Right atrium auricular region (tissue), 2 donors: ENCODE measurements around the gene EVI5. TPM values are rescaled to one million over a fixed set of nuclear protein-coding genes. Genes with fewer than 3 reads are reported as not detected.

ENCODE experiments used
- DNase-seq: peaks from one replicate; pipeline ENCODE4 v3.0.0-alpha.2; 2019; ENCODE audit warnings: low spot score
- H3K27ac ChIP-seq, 2 donors: fragments of 200-600 bp; sonication (generic); 1 replicate in 1 of 2; 2 replicates in 1 of 2; pipeline ENCODE4 v1.5.1; 2016 to 2019
- H3K27me3 ChIP-seq, 2 donors: fragments of 200-600 bp; sonication (generic); one replicate each; pipeline versions ENCODE4 v1.5.1 to v1.6.0; 2017 to 2019
- H3K36me3 ChIP-seq: fragments of 200-600 bp; sonication (generic); one replicate; pipeline ENCODE4 v1.5.1; 2016
- H3K4me1 ChIP-seq, 2 donors: fragments of 200-600 bp; sonication (generic); one replicate each; pipeline versions ENCODE4 v1.5.1 to v1.6.0; 2017 to 2019
- H3K4me3 ChIP-seq, 2 donors: fragments of 200-600 bp; sonication (generic); 1 replicate in 1 of 2; 2 replicates in 1 of 2; pipeline ENCODE4 v1.5.1; 2017 to 2019; ENCODE audit warnings: mild to moderate bottlenecking in 1 of 2, moderate library complexity in 1 of 2
- H3K9me3 ChIP-seq, 2 donors: fragments of 200-600 bp; sonication (generic); one replicate each; pipeline ENCODE4 v1.5.1; 2019
- total RNA-seq, 2 donors: library from RNA; depleted of rRNA; stranded (reverse); fragments of >200 nt; gene quantifications; one replicate each; pipeline ENCODE4 v1.1.0, GENCODE V29; 2016
- TF ChIP-seq, protein P1 (sequence below), 2 donors: fragments of 200-600 bp; sonication (generic); IDR thresholded peaks; one replicate each; pipeline ENCODE4 v1.5.1; 2019; ENCODE audit warnings: antibody characterized with exemption in 2 of 2

EVI5 gene
- total RNA-seq, 2 donors from 2014 or later: 26.4 to 41.9 TPM

DNA sequence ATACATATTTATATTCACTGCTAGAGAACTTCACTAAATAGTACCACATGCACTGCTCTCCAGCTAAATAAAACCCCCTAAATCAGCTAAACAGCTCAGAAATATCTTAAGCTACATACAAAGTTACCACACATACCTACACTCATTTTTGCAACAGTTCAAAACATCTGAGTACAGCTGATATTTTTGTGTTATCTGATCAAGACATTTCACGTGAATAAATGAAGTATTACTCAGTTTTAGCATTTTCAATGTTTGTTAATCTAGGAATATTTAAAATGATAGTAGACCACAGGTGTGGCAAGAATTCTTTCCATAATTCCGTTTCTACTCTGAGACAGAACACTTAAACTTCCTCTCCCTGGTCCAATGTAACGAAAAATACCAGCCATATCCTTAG is 20.8 kb downstream of the EVI5 start:
- no peaks in the 10 kb centered on the region for H3K9me3 ChIP-seq
- no peak overlapping the region for H3K4me3 ChIP-seq
- no peaks in the 10 kb centered on the region for H3K27me3 ChIP-seq
- TF ChIP-seq, protein P1, sequence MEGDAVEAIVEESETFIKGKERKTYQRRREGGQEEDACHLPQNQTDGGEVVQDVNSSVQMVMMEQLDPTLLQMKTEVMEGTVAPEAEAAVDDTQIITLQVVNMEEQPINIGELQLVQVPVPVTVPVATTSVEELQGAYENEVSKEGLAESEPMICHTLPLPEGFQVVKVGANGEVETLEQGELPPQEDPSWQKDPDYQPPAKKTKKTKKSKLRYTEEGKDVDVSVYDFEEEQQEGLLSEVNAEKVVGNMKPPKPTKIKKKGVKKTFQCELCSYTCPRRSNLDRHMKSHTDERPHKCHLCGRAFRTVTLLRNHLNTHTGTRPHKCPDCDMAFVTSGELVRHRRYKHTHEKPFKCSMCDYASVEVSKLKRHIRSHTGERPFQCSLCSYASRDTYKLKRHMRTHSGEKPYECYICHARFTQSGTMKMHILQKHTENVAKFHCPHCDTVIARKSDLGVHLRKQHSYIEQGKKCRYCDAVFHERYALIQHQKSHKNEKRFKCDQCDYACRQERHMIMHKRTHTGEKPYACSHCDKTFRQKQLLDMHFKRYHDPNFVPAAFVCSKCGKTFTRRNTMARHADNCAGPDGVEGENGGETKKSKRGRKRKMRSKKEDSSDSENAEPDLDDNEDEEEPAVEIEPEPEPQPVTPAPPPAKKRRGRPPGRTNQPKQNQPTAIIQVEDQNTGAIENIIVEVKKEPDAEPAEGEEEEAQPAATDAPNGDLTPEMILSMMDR (IDR thresholded peaks at IDR 0.05): no peak
- H3K36me3 ChIP-seq: no peaks in the 10 kb centered on the region
- peaks cover 0 to 7% of the 10 kb centered on the region in 2 donors for H3K4me1 ChIP-seq
- no peak for DNase-seq
- no peak overlapping the region for H3K27ac ChIP-seq

- Histone ChIP-seq H3K4me3 (no peak overlapping the region), H3K4me1 (peaks cover 0 to 7% of the 10 kb centered on the region in 2 donors), H3K36me3 (no peaks in the 10 kb centered on the region), H3K27ac (no peak overlapping the region), H3K27me3 (no peaks in the 10 kb centered on the region), H3K9me3 (no peaks in the 10 kb centered on the region)
- TF ChIP-seq, protein P1 (IDR thresholded peaks at IDR 0.05): no peak
- DNase-seq: no peak
These were observed 22.6 kb downstream of the EVI5 start for GRCh38 chr1:92762355-92762754.

DNA sequence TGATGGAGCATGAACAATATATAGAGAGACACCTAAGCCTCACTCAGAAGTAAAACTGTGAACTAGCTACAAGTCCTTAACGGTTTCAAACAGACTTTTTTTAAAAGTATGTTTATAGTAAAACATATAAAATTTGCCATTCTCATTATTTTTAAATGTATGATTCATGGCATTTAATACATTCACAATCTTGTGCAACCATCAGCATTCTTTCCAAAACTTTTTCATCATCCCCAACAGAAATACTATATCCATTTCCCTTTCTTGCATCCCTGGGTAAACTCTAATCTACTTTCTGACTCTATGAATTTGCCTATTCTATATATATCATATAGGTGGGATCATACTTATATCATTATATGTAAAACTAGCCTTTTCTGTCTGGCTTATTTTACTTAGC is 25.5 kb downstream of the EVI5 start:
- no peak for DNase-seq
- Histone ChIP-seq H3K9me3 (no peaks in the 10 kb centered on the region), H3K27me3 (no peaks in the 10 kb centered on the region), H3K4me1 (peaks cover 0 to 22% of the 10 kb centered on the region in 2 donors), H3K27ac (no peak overlapping the region), H3K4me3 (no peak overlapping the region), H3K36me3 (no peaks in the 10 kb centered on the region)
- TF ChIP-seq, protein P1 (IDR thresholded peaks at IDR 0.05): no peak

- Histone ChIP-seq H3K36me3 (no peaks in the 10 kb centered on the region), H3K27me3 (no peaks in the 10 kb centered on the region), H3K4me3 (no peak overlapping the region), H3K4me1 (peaks cover 0 to 22% of the 10 kb centered on the region in 2 donors), H3K27ac (peak overlapping the region; percentile 75 to 92), H3K9me3 (no peaks in the 10 kb centered on the region)
- TF ChIP-seq, protein P1 (IDR thresholded peaks at IDR 0.05): no peak
- no peak for DNase-seq
These were observed 28.4 kb downstream of the EVI5 start for GRCh38 chr1:92756537-92756936.

GRCh38 chr1:92755541-92756461 is 29.1 kb downstream of the EVI5 start:
- H3K36me3 ChIP-seq: no peaks in the 10 kb centered on the region
- TF ChIP-seq, protein P1 (IDR thresholded peaks at IDR 0.05): no peak
- peak overlapping the region; percentile 17 to 34 for H3K4me3 ChIP-seq
- peaks cover 0 to 22% of the 10 kb centered on the region in 2 donors for H3K4me1 ChIP-seq
- no peaks in the 10 kb centered on the region for H3K27me3 ChIP-seq
- no peaks in the 10 kb centered on the region for H3K9me3 ChIP-seq
- H3K27ac ChIP-seq: peak overlapping the region; percentile 75 to 92
- DNase-seq: peak; percentile 87
